ENCODE data around the gene NBR1.
A peak's percentile ranks its signal among the peaks of the same experiment; 100 is the strongest.
"Not testable (repeated sequence)": the region's sequence is repeated elsewhere in the genome, so short reads cannot be mapped to it uniquely, and the experiment has no call there.

The NBR1 gene

GRCh38 chr17:43159957-43160356 lies 11.1 kb upstream of the NBR1 start:
- not testable (repeated sequence) for H3K4me2 ChIP-seq (ENCODE audit: low read depth, low read length, poor library complexity, severe bottlenecking); H3F3A ChIP-seq (ENCODE audit: insufficient read depth); H3K9ac ChIP-seq (ENCODE audit: low read length); H3K27ac ChIP-seq (ENCODE audit: low read depth, low read length); H3K36me3 ChIP-seq (ENCODE audit: low read length); H3K79me2 ChIP-seq (ENCODE audit: insufficient read depth, low read length); H3K9me3 ChIP-seq (ENCODE audit: insufficient read depth, low read length); H2AFZ ChIP-seq (ENCODE audit: low read depth, low read length, severe bottlenecking); H4K20me1 ChIP-seq (ENCODE audit: low read depth, low read length); H3K4me3 ChIP-seq (ENCODE audit: insufficient read depth, low read length, poor library complexity, severe bottlenecking); H3K27me3 ChIP-seq (ENCODE audit: low read length); H3K9me2 ChIP-seq (replicated peaks; ENCODE audit: insufficient read depth, low read length)

GRCh38 chr17:43165971-43166370 lies 5.0 kb upstream of the NBR1 start:
- H4K20me1 ChIP-seq (ENCODE audit: low read depth, low read length); H3K36me3 ChIP-seq (ENCODE audit: low read length); H3K27me3 ChIP-seq (ENCODE audit: low read length); H3F3A ChIP-seq (ENCODE audit: insufficient read depth); H3K4me3 ChIP-seq (ENCODE audit: insufficient read depth, low read length, poor library complexity, severe bottlenecking); H3K9me3 ChIP-seq (ENCODE audit: insufficient read depth, low read length); H3K4me2 ChIP-seq (ENCODE audit: low read depth, low read length, poor library complexity, severe bottlenecking); H3K9me2 ChIP-seq (replicated peaks; ENCODE audit: insufficient read depth, low read length); H3K27ac ChIP-seq (ENCODE audit: low read depth, low read length); H3K9ac ChIP-seq (ENCODE audit: low read length); H2AFZ ChIP-seq (ENCODE audit: low read depth, low read length, severe bottlenecking): not testable (repeated sequence)
- H3K79me2 ChIP-seq (ENCODE audit: insufficient read depth, low read length) = peaks cover 12% of the 10 kb centered on the region

DNA sequence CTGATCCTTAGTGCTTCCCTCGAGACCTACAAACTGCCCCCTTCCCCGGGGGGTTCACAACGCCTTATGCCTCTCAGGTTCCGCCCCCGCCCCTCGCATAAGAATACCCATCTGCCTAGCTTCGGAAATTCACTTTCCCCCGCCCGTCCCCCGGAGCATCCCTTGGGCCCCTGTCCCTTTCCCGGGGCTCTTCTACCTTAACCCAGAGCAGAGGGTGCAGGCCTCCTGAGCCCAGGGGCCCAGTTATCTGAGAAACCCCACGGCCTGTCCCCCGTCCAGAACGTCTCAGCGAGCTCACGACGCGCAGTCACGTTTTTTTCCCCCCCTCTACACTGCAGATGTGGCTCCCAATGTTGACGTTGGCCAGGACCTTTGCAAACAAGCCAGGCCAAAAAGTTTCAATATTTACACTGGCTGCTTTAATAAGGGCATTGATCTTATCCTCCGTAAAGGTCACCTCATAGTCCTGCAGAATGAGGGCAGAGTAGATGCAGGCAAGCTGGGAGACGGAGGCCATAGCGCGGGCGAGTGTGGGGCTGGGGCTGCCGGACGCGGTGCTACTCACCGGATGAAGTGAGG lies 1.4 kb upstream of the NBR1 start:
- H3K36me3 ChIP-seq (ENCODE audit: low read length) = no peaks in the 10 kb centered on the region
- no peak for TF ChIP-seq EZH2phosphoT487 (conservative IDR thresholded peaks at IDR 0.05; ENCODE audit: low read length)
- no peak for TF ChIP-seq CTCF (IDR thresholded peaks at IDR 0.05; ENCODE audit: insufficient read depth, low read length, poor library complexity, severe bottlenecking)
- H4K20me1 ChIP-seq (ENCODE audit: low read depth, low read length) = no peaks in the 10 kb centered on the region
- peak overlapping the region; percentile 87 for H3K4me3 ChIP-seq (ENCODE audit: insufficient read depth, low read length, poor library complexity, severe bottlenecking)
- H3F3A ChIP-seq (ENCODE audit: insufficient read depth) = peaks cover 15% of the 10 kb centered on the region; the same call in 1 of the 2 replicates
- peak overlapping the region; percentile 72 for H3K9ac ChIP-seq (ENCODE audit: low read length)
- H3K27me3 ChIP-seq (ENCODE audit: low read length) = no peaks in the 10 kb centered on the region
- no peaks in the 10 kb centered on the region for H3K9me2 ChIP-seq (replicated peaks; ENCODE audit: insufficient read depth, low read length)
- peak overlapping the region; percentile 30; the same call in 1 of the 2 replicates for H3K27ac ChIP-seq (ENCODE audit: low read depth, low read length)
- peak overlapping the region; percentile 66 for H2AFZ ChIP-seq (ENCODE audit: low read depth, low read length, severe bottlenecking)
- peak overlapping the region; percentile 71 for H3K4me2 ChIP-seq (ENCODE audit: low read depth, low read length, poor library complexity, severe bottlenecking)
- H3K79me2 ChIP-seq (ENCODE audit: insufficient read depth, low read length) = peaks cover 16% of the 10 kb centered on the region
- H3K9me3 ChIP-seq (ENCODE audit: insufficient read depth, low read length) = no peaks in the 10 kb centered on the region

DNA sequence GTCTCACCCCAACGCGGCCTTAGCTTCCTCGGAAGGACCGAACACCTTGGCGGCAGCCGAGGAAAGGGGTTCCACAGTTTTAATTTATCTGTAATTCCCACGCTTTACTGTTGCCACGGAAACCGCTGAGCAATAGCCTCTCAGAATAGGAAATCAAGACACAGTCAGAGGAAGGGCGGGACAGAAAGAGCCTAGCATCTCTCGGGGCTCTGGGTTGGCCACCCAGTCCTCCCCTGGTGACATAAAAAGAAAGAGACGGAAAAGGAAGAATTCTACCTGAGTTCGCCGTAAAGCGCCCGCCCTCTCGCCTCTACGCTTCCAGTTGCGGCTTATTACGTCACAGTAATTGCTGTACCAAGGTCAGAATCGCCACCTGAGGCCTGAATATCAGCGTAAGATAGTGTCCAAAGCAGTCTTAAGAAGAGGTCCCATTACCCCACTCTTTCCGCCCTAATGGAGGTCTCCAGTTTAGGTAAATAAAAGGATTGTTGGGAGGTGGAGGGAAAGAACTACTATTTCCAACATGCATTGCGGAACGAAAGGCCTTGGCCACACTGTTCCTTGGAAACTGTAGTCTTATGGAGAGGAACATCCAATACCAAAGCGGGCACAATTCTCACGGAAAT lies 761 bp upstream of the NBR1 start:
- Histone ChIP-seq H3F3A (ENCODE audit: insufficient read depth) (peaks cover 15% of the 10 kb centered on the region; the same call in 1 of the 2 replicates), H3K4me3 (ENCODE audit: insufficient read depth, low read length, poor library complexity, severe bottlenecking) (peak overlapping the region; percentile 87), H4K20me1 (ENCODE audit: low read depth, low read length) (no peaks in the 10 kb centered on the region), H3K4me2 (ENCODE audit: low read depth, low read length, poor library complexity, severe bottlenecking) (peak overlapping the region; percentile 71), H2AFZ (ENCODE audit: low read depth, low read length, severe bottlenecking) (peak overlapping the region; percentile 66), H3K27me3 (ENCODE audit: low read length) (no peaks in the 10 kb centered on the region), H3K9me3 (ENCODE audit: insufficient read depth, low read length) (no peaks in the 10 kb centered on the region), H3K79me2 (ENCODE audit: insufficient read depth, low read length) (peaks cover 16% of the 10 kb centered on the region), H3K9me2 (replicated peaks; ENCODE audit: insufficient read depth, low read length) (no peaks in the 10 kb centered on the region), H3K36me3 (ENCODE audit: low read length) (no peaks in the 10 kb centered on the region), H3K9ac (ENCODE audit: low read length) (peak overlapping the region; percentile 72), H3K27ac (ENCODE audit: low read depth, low read length) (peak overlapping the region; percentile 83)
- TF ChIP-seq CTCF (IDR thresholded peaks at IDR 0.05; ENCODE audit: insufficient read depth, low read length, poor library complexity, severe bottlenecking) (no peak), EZH2phosphoT487 (conservative IDR thresholded peaks at IDR 0.05; ENCODE audit: low read length) (no peak)

All from SU-DHL-6 (cell line).